ENCODE results near the gene JOSD2. TPM values are rescaled to one million over a fixed set of nuclear protein-coding genes. Genes with fewer than 3 reads are reported as not detected.

The JOSD2 gene
- total RNA-seq, 1 experiment from 2014 or later, result 40.9 TPM

DNA sequence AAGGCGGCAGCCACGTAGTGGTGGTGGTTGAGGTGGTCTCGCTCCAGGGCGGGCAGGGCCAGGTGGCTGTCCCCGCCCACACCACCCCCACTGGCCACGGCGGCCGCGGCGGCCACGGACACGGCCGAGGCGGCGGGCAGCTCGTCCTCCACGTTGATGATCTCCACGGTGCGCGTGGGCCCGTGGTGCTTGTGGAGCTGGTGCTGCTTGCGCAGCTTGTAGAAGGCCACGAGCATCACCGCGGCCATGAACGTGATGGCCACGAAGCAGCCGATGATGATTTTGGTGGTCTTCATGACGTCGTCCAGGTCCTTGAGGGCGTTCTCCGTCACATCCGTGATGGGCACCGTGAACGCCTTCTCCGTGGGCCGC lies 6.7 kb upstream of the JOSD2 start:
- intact Hi-C loops (cut with micrococcal nuclease), result no loop called here
- BruUV-seq (replicated peaks), result no TSS peak
- no peak for ATAC-seq

More for the DNA sequence above, 6.7 kb upstream of the JOSD2 start:
- ChIA-PET RAD21 (ENCODE audit: low non-redundant PET in 1 of 2, low total read pairs in 2 of 2, uncharacterized antibody in 2 of 2, unreplicated experiment in 2 of 2) (no interaction called here), CTCF (no interaction called here), POLR2A (no interaction called here)
- DNase-seq (ENCODE audit: low read depth, low spot score), result no peak
- Histone ChIP-seq H4K20me1 (ENCODE audit: insufficient read depth) (no peaks in the 10 kb centered on the region), H3K27me3 (ENCODE audit: insufficient read depth, low read length) (no peaks in the 10 kb centered on the region), H3K79me2 (ENCODE audit: insufficient read depth, low read length) (no peaks in the 10 kb centered on the region), H3K9me2 (ENCODE audit: insufficient read depth) (no peaks in the 10 kb centered on the region), H3K4me3 (replicated peaks in 1 of 2; ENCODE audit: low read depth in 1 of 2, low read length in 2 of 2) (no peak overlapping the region), H2AFZ (ENCODE audit: low read depth, low read length, poor library complexity, severe bottlenecking) (no peak overlapping the region), H3K27ac (ENCODE audit: low read depth, low read length) (no peak overlapping the region), H3K36me3 (ENCODE audit: control insufficient read depth in 1 of 2, insufficient read depth in 2 of 2, low read length in 2 of 2) (no peaks in the 10 kb centered on the region), H3K9me3 (ENCODE audit: control insufficient read depth in 1 of 2, insufficient read depth in 1 of 2, low read depth in 1 of 2, low read length in 2 of 2) (no peaks in the 10 kb centered on the region), H3K4me1 (ENCODE audit: control insufficient read depth in 1 of 2, insufficient read depth in 2 of 2, low read length in 2 of 2) (no peaks in the 10 kb centered on the region), H3K9ac (ENCODE audit: low read length) (no peak overlapping the region), H3K4me2 (ENCODE audit: low read length) (no peak overlapping the region)
- TF ChIP-seq YY1 (IDR thresholded peaks at IDR 0.05; ENCODE audit: extremely low read depth, insufficient replicate concordance, low read depth, low read length) (no peak), EGR1 (IDR thresholded peaks at IDR 0.05; ENCODE audit: low read depth) (no peak), POLR2A (IDR thresholded peaks at IDR 0.05; ENCODE audit: borderline replicate concordance, extremely low read depth, insufficient read depth, insufficient read length) (no peak), RAD21 (IDR thresholded peaks at IDR 0.05; ENCODE audit: low read depth) (no peak), EZH2phosphoT487 (IDR thresholded peaks at IDR 0.05; ENCODE audit: borderline replicate concordance) (no peak), ZNF274 (IDR thresholded peaks at IDR 0.05; ENCODE audit: low read depth, low read length) (no peak), JUND (IDR thresholded peaks at IDR 0.05) (no peak), ZFX (IDR thresholded peaks at IDR 0.05) (no peak)
- TF ChIP-seq, protein P1, sequence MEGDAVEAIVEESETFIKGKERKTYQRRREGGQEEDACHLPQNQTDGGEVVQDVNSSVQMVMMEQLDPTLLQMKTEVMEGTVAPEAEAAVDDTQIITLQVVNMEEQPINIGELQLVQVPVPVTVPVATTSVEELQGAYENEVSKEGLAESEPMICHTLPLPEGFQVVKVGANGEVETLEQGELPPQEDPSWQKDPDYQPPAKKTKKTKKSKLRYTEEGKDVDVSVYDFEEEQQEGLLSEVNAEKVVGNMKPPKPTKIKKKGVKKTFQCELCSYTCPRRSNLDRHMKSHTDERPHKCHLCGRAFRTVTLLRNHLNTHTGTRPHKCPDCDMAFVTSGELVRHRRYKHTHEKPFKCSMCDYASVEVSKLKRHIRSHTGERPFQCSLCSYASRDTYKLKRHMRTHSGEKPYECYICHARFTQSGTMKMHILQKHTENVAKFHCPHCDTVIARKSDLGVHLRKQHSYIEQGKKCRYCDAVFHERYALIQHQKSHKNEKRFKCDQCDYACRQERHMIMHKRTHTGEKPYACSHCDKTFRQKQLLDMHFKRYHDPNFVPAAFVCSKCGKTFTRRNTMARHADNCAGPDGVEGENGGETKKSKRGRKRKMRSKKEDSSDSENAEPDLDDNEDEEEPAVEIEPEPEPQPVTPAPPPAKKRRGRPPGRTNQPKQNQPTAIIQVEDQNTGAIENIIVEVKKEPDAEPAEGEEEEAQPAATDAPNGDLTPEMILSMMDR (IDR thresholded peaks at IDR 0.05 in 2 of 3, conservative IDR thresholded peaks at IDR 0.05 in 1 of 3; ENCODE audit: borderline replicate concordance in 1 of 3, insufficient read depth in 1 of 3, low read depth in 2 of 3, low read length in 2 of 3), result no peak
- TF ChIP-seq, protein P2, sequence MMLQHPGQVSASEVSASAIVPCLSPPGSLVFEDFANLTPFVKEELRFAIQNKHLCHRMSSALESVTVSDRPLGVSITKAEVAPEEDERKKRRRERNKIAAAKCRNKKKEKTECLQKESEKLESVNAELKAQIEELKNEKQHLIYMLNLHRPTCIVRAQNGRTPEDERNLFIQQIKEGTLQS (IDR thresholded peaks at IDR 0.05), result no peak
- TF ChIP-seq, protein P3, sequence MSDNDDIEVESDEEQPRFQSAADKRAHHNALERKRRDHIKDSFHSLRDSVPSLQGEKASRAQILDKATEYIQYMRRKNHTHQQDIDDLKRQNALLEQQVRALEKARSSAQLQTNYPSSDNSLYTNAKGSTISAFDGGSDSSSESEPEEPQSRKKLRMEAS (IDR thresholded peaks at IDR 0.05), result no peak

All from HCT116 (cell line).